ENCODE measurements around the gene RPL22. TPM values are rescaled to one million over a fixed set of nuclear protein-coding genes. Genes with fewer than 3 reads are reported as not detected.

RPL22 gene
- total and polyA plus RNA-seq, 8 donors, result 265 to 719 (median 628) TPM

DNA sequence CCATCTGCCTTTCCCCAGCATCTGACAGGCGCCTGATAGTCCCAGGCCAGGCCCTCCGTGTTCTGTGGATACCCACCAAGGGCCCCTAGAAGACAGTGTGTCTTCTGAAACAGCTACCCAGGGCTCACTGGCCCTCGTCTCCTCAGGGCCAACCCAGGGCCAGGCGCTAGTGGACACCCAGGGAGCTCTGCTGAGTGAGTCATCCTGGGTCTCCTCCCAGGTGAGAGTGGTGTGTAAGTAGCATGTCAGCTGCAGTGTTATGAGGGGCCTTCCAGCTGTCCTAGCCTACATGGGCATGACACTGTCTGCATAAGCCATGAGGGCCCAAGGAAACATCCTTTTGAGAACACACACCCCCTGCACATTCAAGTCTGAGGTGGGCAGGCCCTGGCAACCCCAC, 56.0 kb downstream of the RPL22 start:
- H3K36me3 ChIP-seq, result no peaks in the 10 kb centered on the region
- TF ChIP-seq, protein P1, sequence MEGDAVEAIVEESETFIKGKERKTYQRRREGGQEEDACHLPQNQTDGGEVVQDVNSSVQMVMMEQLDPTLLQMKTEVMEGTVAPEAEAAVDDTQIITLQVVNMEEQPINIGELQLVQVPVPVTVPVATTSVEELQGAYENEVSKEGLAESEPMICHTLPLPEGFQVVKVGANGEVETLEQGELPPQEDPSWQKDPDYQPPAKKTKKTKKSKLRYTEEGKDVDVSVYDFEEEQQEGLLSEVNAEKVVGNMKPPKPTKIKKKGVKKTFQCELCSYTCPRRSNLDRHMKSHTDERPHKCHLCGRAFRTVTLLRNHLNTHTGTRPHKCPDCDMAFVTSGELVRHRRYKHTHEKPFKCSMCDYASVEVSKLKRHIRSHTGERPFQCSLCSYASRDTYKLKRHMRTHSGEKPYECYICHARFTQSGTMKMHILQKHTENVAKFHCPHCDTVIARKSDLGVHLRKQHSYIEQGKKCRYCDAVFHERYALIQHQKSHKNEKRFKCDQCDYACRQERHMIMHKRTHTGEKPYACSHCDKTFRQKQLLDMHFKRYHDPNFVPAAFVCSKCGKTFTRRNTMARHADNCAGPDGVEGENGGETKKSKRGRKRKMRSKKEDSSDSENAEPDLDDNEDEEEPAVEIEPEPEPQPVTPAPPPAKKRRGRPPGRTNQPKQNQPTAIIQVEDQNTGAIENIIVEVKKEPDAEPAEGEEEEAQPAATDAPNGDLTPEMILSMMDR (IDR thresholded peaks at IDR 0.05), result no peak
- no peak overlapping the region for H3K27ac ChIP-seq
- intact Hi-C loops (cut with DNase I), result no loop called here
- H3K9me3 ChIP-seq, result no peaks in the 10 kb centered on the region
- DNase-seq, result no peak
- H3K4me1 ChIP-seq, result peaks cover 0 to 3% of the 10 kb centered on the region in 2 donors
- no peak for ATAC-seq
- H3K4me3 ChIP-seq, result no peak overlapping the region
- H3K27me3 ChIP-seq, result peaks cover 2 to 48% of the 10 kb centered on the region in 2 donors

DNA sequence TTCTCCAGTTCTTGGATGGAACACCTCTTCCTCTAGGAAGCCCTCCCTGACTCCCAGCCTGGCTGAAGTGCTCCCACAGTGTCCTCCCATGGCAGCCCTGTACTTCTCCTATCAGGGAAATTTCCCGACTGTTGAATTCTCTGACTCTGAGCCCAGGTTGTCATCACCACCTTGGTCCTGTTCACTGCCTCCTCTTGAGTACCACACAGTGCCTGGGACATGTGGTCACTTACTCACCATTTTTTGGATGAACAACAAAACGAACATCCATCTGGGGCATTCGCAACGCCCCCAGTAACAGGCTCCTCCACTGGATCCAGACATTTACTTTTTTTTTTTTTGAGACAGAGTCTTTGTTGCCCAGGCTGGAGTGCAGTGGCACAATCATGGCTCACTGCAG, 56.7 kb downstream of the RPL22 start:
- no peak for ATAC-seq
- DNase-seq, result no peak
- Histone ChIP-seq H3K4me3 (no peak overlapping the region), H3K4me1 (no peaks in the 10 kb centered on the region), H3K9me3 (no peaks in the 10 kb centered on the region), H3K36me3 (no peaks in the 10 kb centered on the region), H3K27me3 (peaks cover 0 to 41% of the 10 kb centered on the region in 2 donors), H3K27ac (no peak overlapping the region)
- TF ChIP-seq, protein P1 (IDR thresholded peaks at IDR 0.05), result no peak
- intact Hi-C loops (cut with DNase I), result no loop called here

DNA sequence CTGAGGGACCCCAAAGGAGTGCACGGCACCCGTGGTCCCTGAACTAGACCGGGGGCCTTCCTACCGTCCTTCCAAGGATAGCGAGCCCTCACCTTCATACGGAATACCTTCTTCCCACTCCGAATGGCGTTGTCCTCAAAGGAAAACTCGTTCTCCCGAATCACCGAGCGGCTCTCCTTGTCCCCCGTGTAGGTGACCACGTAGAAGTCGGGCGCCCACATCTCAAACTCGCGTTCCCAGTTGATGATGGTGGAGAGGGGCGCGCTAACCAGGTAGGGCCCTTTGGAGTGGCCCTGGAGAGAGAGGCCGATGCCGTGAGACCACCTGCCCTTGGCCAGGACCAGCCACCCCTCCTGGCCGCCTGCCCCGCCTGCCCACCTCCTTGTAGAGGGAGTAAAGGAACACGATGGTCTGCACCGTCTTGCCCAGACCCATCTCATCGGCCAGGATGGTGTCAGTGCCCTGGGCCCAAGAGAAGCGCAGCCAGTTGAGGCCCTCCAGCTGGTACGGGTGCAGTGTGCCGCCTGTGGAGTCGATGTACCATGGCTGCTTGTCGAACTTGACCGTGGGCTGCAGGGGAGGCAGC, 57.3 kb downstream of the RPL22 start:
- TF ChIP-seq, protein P1 (IDR thresholded peaks at IDR 0.05), result no peak
- no peak overlapping the region for H3K4me3 ChIP-seq
- ATAC-seq (no peak), DNase-seq (peak in 1 of 4 donors; percentile 61)
- H3K27ac ChIP-seq, result no peak overlapping the region
- H3K9me3 ChIP-seq, result no peaks in the 10 kb centered on the region
- H3K27me3 ChIP-seq, result peaks cover 0 to 35% of the 10 kb centered on the region in 2 donors
- no peaks in the 10 kb centered on the region for H3K4me1 ChIP-seq
- no peaks in the 10 kb centered on the region for H3K36me3 ChIP-seq
- intact Hi-C loops (cut with DNase I), result no loop called here

DNA sequence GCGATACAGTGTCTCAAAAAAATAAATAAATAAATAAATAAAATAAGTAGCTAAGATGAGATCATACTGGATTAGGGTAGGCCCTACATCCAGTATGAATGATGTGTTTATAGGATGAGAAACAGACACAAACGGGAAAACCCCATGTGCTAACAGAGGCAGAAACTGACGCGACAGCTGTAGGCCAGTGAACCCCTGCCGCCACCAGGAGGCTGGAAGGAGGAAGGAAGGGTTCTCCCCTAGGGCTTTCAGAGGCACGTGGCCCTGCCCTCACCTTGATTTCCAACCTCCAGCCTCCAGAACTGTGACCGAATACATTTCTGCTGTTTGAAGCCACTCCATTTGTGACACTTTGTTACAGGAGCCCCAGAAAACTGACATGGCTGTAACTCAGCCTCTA, 57.8 kb downstream of the RPL22 start:
- no peak overlapping the region for H3K27ac ChIP-seq
- H3K36me3 ChIP-seq, result no peaks in the 10 kb centered on the region
- intact Hi-C loops (cut with DNase I), result no loop called here
- peak in 1 of 4 donors; percentile 5 for DNase-seq
- no peaks in the 10 kb centered on the region for H3K4me1 ChIP-seq
- peaks cover 0 to 35% of the 10 kb centered on the region in 2 donors for H3K27me3 ChIP-seq
- H3K9me3 ChIP-seq, result no peaks in the 10 kb centered on the region
- no peak for ATAC-seq
- no peak overlapping the region for H3K4me3 ChIP-seq
- TF ChIP-seq, protein P1 (IDR thresholded peaks at IDR 0.05), result no peak

DNA sequence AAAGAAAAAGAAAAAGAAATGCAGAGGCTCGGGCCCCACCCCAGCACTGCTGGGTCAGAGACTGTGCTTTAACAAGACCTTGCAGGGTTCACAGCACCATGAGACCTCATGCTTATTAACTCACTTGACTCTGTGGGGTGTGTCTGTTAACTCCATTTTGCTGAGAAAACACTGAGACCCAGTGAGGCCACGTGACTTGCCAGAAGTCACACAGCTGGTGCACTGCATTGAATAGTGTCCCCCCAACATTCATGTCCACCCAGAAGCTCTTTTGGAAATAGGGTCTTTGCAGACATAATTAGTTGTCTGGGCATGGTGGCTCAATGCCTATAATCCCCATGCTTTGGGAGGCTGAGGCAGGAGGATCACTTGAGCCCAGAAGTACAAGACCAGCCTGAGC, 59.0 kb downstream of the RPL22 start:
- no peaks in the 10 kb centered on the region for H3K36me3 ChIP-seq
- H3K4me3 ChIP-seq, result no peak overlapping the region
- TF ChIP-seq, protein P1 (IDR thresholded peaks at IDR 0.05), result no peak
- no peak overlapping the region for H3K27ac ChIP-seq
- ATAC-seq, result no peak
- DNase-seq, result peak in 1 of 4 donors; percentile 16
- H3K4me1 ChIP-seq, result no peaks in the 10 kb centered on the region
- no peaks in the 10 kb centered on the region for H3K9me3 ChIP-seq
- intact Hi-C loops (cut with DNase I), result no loop called here
- H3K27me3 ChIP-seq, result peaks cover 0 to 35% of the 10 kb centered on the region in 2 donors

All from left lung (tissue), 10 donors.